Right lobe of liver (tissue), 4 donors: ENCODE results near the gene CDKN2A.

Source experiments
- CTCF ChIP-seq, 4 donors: fragments of 200-600 bp in 3 of 4; fragments of 450-650 bp in 1 of 4; IDR thresholded peaks; one replicate each; pipeline versions ENCODE4 v1.5.1 to v1.8.0; 2016 to 2022; ENCODE audit warnings: antibody characterized with exemption in 4 of 4, mild to moderate bottlenecking in 2 of 4
- POLR2A ChIP-seq: fragments of 450-650 bp; IDR thresholded peaks from one replicate; pipeline ENCODE4 v1.6.1; 2017; ENCODE audit warnings: antibody characterized with exemption, mild to moderate bottlenecking
- donor health status: DM: no; HTN: no; CAD: no.
- donor health status: DM: no; HTN: no; CAD: no.
- donor health status: DM: no; HTN: yes; CAD: no.

GRCh38 chr9:21964925-21965385 is 29.2 kb downstream of the CDKN2A start:
- TF ChIP-seq CTCF (IDR thresholded peaks at IDR 0.05) (no peak), POLR2A (no peak)
